AG04449 (cell line): ENCODE measurements around the gene NPAS3.

ENCODE experiments used
- CTCF ChIA-PET: fragments of 350-600 bp; formaldehyde crosslinking; extraction: SDS; loops from one replicate; lab custom pipeline; 2021; ENCODE audit warnings: antibody characterized with exemption; lab: Yijun Ruan, JAX
- POLR2A ChIA-PET: fragments of 400-600, 350-600 bp; formaldehyde crosslinking; extraction: SDS; loops from one replicate; lab custom pipeline; 2020; ENCODE audit warnings: antibody characterized with exemption, inconsistent platforms; lab: Yijun Ruan, JAX
- DNase-seq: peaks from one replicate; pipeline ENCODE4 v3.0.0-alpha.2; 2010; ENCODE audit warnings: low read depth, low spot score
- H3K4me3 ChIP-seq: 2 replicates; pipeline ENCODE4 v1.5.1; 2011; ENCODE audit warnings: low read depth, mild to moderate bottlenecking, control low read depth, low read length
- CTCF ChIP-seq: IDR thresholded peaks from one replicate; pipeline ENCODE4 v1.5.1; 2011; ENCODE audit warnings: mild to moderate bottlenecking, moderate library complexity, low read length, control low read depth, inconsistent platforms; ENCODE audit not compliant: insufficient read depth; ENCODE audit errors: missing control alignments

Gene NPAS3

GRCh38 chr14:33774723-33775470, 836.2 kb downstream of the NPAS3 start:
- no peak overlapping the region for H3K4me3 ChIP-seq
- POLR2A ChIA-PET, result no interaction called here
- CTCF ChIA-PET, result interaction anchor here (3.6 kb wide), 1 partner anchor 18 kb away, joined by 17 read pairs; no protein-coding TSS in a partner anchor
- no peak for DNase-seq
- TF ChIP-seq CTCF, result no peak

GRCh38 chr14:33776871-33777270, 838.2 kb downstream of the NPAS3 start:
- POLR2A ChIA-PET, result no interaction called here
- no peak for DNase-seq
- no peak for TF ChIP-seq CTCF
- CTCF ChIA-PET, result no interaction called here
- H3K4me3 ChIP-seq, result no peak overlapping the region

GRCh38 chr14:33777681-33778080, 839.0 kb downstream of the NPAS3 start:
- POLR2A ChIA-PET, result no interaction called here
- no peak for DNase-seq

GRCh38 chr14:33780035-33780434, 841.4 kb downstream of the NPAS3 start:
- ChIA-PET POLR2A (no interaction called here), CTCF (interaction anchor here (1.0 kb wide), 1 partner anchor 13 kb away, joined by 3 read pairs; no protein-coding TSS in a partner anchor)
- no peak for TF ChIP-seq CTCF
- no peak overlapping the region for H3K4me3 ChIP-seq
- DNase-seq, result no peak

More at GRCh38 chr14:33777681-33778080, 839.0 kb downstream of the NPAS3 start:
- no peak for TF ChIP-seq CTCF
- CTCF ChIA-PET, result no interaction called here
- no peak overlapping the region for H3K4me3 ChIP-seq

GRCh38 chr14:33781236-33781635, 842.6 kb downstream of the NPAS3 start:
- no peak for DNase-seq
- TF ChIP-seq CTCF, result no peak
- ChIA-PET CTCF (interaction anchor here (3.6 kb wide), 1 partner anchor 11 kb away, joined by 24 read pairs; no protein-coding TSS in a partner anchor), POLR2A (no interaction called here)
- no peak overlapping the region for H3K4me3 ChIP-seq

- ChIA-PET CTCF (interaction anchor here (3.6 kb wide), 1 partner anchor 10 kb away, joined by 24 read pairs; no protein-coding TSS in a partner anchor), POLR2A (no interaction called here)
- H3K4me3 ChIP-seq, result no peak overlapping the region
- TF ChIP-seq CTCF, result no peak
- DNase-seq, result no peak
Observed at GRCh38 chr14:33782923-33783322, 844.2 kb downstream of the NPAS3 start.
